GM20000 (cell line): Measurements from ENCODE around the gene ASPG.

Experiments
- DNase-seq: peaks from one replicate; pipeline ENCODE4 v3.0.0; 2012; ENCODE audit warnings: low spot score
- CTCF ChIP-seq: IDR thresholded peaks from 2 replicates; pipeline ENCODE4 v1.5.1; 2012; ENCODE audit warnings: mild to moderate bottlenecking, control low read depth; ENCODE audit errors: extremely low read depth, missing control alignments

The ASPG gene

GRCh38 chr14:104145826-104146601 is 60.5 kb downstream of the ASPG start:
- TF ChIP-seq CTCF, result no peak
- DNase-seq, result no peak

- no peak for DNase-seq
Measured at GRCh38 chr14:104146651-104147345, 61.3 kb downstream of the ASPG start.

GRCh38 chr14:104147346-104148125 is 62.0 kb downstream of the ASPG start:
- no peak for DNase-seq
- no peak for TF ChIP-seq CTCF

More at GRCh38 chr14:104146651-104147345, 61.3 kb downstream of the ASPG start:
- no peak for TF ChIP-seq CTCF

GRCh38 chr14:104148433-104149277 is 63.2 kb downstream of the ASPG start:
- no peak for TF ChIP-seq CTCF
- no peak for DNase-seq

- DNase-seq, result no peak
- TF ChIP-seq CTCF, result no peak
Measured at GRCh38 chr14:104149278-104149595, 63.7 kb downstream of the ASPG start.

GRCh38 chr14:104149617-104150135 is 64.2 kb downstream of the ASPG start:
- DNase-seq, result no peak
- TF ChIP-seq CTCF, result no peak
